T47D (cell line): Measurements from ENCODE around the gene DMGDH.
A peak's percentile ranks its signal among the peaks of the same experiment; 100 is the strongest.

Source experiments
- DNase-seq, 2 experiments: peaks; one replicate each; pipeline versions ENCODE4 v3.0.0 to v3.0.0-alpha.2; 2011 to 2012; ENCODE audit warnings: low read depth in 1 of 2, low spot score in 1 of 2
- JUND ChIP-seq: IDR thresholded peaks from 2 replicates; pipeline ENCODE4 v1.6.1; 2012; ENCODE audit warnings: low read depth
- in situ Hi-C: cut with HindIII; loops from 2 replicates; pipeline ENCODE4 v1.10.0; 2016; ENCODE audit warnings: low sequenced_read_pairs, low pct_unique_long_range_greater_than_20kb

DMGDH gene

DNA sequence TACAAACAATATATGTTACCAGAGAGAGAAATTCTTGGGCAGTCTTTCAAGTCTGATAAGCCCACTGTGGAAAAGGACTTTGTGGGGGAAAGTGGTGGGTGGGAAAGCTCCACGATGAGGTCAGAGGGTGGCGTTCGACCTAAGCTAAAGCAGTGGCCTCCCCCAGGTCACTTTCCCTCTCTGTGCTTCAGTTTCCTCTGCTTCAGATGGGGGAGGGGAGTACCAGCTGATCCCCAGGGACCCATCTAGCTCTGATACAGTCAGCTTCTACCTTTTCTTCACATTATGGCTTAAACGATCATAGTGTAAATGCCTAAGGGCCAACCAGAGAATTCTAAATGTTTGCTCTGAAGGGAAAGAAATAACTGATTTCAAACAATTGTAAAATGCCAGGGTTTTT, 47.7 kb downstream of the DMGDH start:
- in situ Hi-C loops: no loop called here
- TF ChIP-seq JUND: no peak
- no peak for DNase-seq

DNA sequence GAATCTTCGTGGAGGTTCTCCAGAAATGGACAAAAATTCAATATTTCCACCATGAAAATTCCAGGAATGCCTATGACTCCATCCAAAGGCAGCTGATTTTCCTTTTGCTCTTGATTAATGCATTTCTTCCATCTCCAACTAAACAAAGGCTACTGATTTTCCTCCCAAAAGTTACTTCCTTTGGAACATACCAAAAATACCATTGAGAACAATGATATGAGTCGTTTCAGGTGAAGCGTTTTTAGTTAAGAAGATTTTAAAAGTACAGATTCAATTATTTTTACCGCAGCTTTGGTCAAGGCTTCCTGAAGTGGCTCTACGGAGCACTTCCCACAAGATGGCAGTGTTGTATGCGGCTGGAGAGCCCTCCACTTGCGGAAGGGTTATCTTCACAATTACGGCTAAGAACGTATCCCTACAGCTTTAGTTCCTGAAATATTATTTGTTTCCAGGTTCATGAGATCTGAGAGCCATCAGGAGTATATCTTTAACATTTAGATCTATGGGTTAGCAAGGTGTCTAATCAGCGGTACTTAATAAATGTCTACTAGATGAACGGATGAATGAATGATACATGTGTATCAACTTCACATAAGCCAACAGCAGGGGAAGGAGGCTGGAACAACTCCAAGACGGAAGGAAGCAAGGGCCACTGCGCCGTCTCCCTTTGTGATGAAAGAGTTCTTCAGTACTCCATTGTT, 48.5 kb downstream of the DMGDH start:
- no peak for TF ChIP-seq JUND
- in situ Hi-C loops: no loop called here
- peak; percentile 16 to 68 for DNase-seq

- TF ChIP-seq JUND: no peak
- no peak for DNase-seq
- in situ Hi-C loops: no loop called here
These were observed 54.8 kb downstream of the DMGDH start for GRCh38 chr5:79014631-79015030.

- in situ Hi-C loops: no loop called here
- no peak for TF ChIP-seq JUND
- no peak for DNase-seq
These were observed 57.6 kb downstream of the DMGDH start for GRCh38 chr5:79011869-79012268.

- DNase-seq: no peak
- TF ChIP-seq JUND: no peak
- in situ Hi-C loops: no loop called here
These were observed 58.1 kb downstream of the DMGDH start for GRCh38 chr5:79011219-79011836.

DNA sequence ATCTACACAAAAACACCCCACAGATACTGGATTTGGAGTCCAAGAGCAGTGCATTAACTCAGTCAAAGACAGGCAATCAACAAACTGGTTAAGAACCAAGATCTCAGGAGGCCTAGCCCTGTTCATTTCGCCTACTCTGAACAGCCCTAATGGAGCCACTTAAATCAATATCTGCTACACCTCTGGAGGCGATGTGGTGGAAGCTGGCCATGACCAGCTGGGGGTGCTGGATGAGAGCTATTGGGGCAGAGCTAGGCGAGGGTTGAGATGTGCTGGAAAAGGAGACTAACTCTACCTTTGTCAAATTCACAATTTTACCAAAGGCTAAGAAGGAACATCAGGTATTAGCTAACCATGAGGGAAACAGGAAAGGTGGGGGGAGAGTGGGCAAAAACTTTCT, 61.1 kb downstream of the DMGDH start:
- TF ChIP-seq JUND: no peak
- no peak for DNase-seq
- in situ Hi-C loops: no loop called here

- DNase-seq: no peak
- TF ChIP-seq JUND: no peak
- in situ Hi-C loops: no loop called here
These were observed 61.6 kb downstream of the DMGDH start for GRCh38 chr5:79007872-79008271.

- no peak for DNase-seq
- in situ Hi-C loops: no loop called here
- no peak for TF ChIP-seq JUND
These were observed 63.4 kb downstream of the DMGDH start for GRCh38 chr5:79005936-79006631.

DNA sequence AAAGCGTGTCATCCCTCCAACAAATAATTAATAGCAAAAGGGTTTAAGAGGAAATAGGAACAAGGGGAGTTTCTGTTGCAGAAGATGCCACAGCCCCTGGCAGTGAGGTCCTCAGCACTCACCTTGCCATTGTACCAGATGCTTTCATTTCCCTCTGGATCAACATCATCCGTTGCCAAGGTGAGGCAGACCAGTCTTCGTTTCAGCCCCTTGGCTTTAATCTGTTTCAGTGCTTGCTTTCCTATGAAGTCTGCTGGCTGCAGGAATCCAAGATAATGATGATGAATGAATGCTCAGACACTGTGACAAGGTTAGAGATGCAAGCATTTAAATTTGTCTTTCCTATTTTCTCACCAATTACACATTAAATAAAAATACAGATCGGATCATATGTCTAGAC, 64.3 kb downstream of the DMGDH start:
- in situ Hi-C loops: no loop called here
- DNase-seq: no peak
- no peak for TF ChIP-seq JUND

DNA sequence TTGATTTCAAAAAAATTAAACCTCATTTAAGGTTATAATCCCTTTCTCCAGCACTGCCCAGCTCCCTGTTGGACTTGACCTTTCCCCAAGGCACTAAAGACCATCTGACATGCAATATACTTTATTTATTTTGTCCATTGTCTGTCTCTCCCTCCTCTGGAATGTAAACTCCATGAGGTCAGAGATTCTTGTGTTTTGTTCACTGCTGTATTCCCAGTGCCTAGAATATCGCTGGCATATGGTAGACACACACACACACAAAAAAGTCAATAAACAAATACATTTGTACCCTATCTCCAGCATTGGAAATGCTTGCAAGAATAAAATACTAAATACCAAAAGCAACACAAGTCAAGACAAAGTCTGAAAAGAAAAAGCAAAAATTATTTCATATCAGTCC, 67.1 kb downstream of the DMGDH start:
- DNase-seq: no peak
- in situ Hi-C loops: no loop called here
- no peak for TF ChIP-seq JUND

DNA sequence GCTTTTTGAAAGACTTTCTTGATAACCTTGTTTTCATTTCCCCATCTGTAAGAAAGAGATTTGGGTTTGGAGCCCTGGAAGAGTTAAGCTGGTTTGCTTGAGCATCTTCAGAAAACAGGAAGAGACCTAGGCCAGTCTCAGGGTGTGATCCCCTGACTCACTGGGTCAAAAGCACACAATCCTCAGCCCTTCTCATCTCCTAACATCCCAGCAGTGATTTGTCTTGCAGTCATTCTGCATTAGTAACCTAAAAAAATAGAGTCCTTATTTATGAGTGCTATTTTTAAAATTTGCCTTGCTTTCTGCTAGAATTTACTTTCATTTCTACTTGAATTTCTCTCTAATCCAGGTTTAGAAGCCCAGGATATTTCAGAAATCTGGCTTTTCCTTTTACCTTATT, 68.0 kb downstream of the DMGDH start:
- in situ Hi-C loops: no loop called here
- no peak for DNase-seq
- TF ChIP-seq JUND: no peak

DNA sequence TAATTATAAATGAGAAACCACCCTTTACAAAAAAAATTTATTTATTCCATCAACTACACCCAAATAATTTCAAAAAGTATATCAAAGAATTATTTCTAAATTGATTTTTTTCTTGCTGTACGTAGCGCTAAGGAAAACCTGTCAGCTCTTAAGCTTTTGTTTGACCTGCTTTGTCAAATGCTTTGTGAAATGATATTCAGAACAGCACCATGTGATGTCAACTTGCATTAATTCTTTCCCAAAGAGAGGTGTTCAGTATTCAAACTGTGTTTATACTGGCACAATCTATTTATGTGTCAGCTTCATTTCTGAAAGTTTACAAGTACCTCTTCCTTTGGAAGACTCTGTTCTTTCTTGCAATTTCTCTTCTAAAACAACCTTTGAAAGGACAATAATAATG, 72.4 kb downstream of the DMGDH start:
- TF ChIP-seq JUND: no peak
- in situ Hi-C loops: no loop called here
- DNase-seq: no peak

GRCh38 chr5:78995521-78996007, 73.9 kb downstream of the DMGDH start:
- in situ Hi-C loops: no loop called here
- no peak for TF ChIP-seq JUND
- DNase-seq: no peak
